HPDE6-E6E7 (cell line): Measurements from ENCODE around the gene CRYBG2.
"Not testable (repeated sequence)": the region's sequence is repeated elsewhere in the genome, so short reads cannot be mapped to it uniquely, and the experiment has no call there.

ENCODE experiments used
- DNase-seq: peaks from one replicate; pipeline ENCODE4 v3.0.0; 2011; ENCODE audit warnings: missing footprints; ENCODE audit errors: extremely low spot score

CRYBG2 gene

DNA sequence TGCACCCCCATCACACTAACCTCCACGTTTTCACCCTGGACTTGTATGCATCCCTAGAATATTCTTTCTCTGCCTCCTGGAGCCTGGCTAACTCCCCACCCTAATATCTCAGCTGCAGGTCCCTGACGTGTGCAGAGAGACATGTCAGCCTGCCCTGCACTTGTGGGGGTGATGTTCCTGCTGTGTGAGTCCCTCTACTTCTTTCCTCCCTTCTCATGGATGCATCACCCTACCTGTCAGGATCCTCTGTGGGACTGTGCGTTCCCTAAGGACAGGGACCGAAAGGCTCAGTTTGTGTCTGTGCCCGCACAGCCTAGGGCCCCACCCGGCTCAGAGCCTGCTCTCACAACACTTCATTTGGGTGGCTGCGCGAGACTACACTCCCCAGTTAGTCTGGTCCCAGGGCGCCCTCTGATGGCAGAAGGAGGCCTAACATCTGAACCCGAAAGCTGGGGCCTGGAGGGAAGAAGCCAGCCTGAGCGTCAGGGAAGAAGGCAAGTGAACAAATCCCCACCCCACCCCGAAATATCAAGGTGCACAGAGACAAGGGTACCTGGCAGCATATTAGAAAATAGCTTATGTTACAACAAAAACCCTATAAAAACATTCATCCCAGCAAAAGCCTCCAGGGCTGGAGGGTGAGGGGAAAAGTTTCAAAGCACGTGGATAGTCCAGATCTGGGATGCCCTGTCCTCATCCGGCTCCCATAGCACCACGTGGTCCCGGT lies 32.5 kb downstream of the CRYBG2 start:
- DNase-seq, result peak; percentile 61

GRCh38 chr1:26320896-26321295 lies 33.0 kb downstream of the CRYBG2 start:
- DNase-seq, result no peak

- no peak for DNase-seq
Measured at GRCh38 chr1:26318338-26319064, 35.4 kb downstream of the CRYBG2 start.

DNA sequence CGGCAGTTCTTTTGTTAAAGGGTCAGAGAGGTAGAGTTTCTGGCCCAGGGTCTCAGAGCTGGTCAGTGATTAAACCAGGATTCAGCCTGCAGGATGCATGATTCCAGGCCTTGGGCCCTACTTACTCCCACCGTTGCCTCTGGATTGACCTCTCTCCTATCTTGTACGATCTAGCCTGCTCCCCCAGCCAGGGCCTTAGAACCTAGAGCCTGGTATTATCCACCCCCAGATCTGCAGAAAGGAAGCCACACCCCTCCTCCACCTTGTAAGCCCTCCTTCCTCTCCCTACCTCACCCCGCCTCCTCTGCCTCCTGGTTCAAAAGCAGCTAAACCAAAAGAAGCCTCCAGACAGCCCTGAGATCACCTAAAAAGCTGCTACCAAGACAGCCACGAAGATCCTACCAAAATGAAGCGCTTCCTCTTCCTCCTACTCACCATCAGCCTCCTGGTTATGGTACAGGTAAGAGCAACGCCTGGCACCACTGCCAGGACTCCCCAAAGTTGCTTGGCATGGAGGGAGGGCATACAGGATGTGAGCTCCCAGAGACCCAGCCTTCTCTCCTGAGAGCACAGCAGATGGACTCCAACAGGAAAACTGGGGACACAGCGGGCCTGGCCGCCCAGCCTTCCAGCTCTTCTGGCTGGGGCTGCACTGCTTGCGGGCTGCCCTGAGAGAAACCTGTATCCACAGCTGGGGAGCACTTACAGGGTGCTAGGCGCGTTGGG lies 36.2 kb downstream of the CRYBG2 start, which contains the start of gene CD52:
Gene CD52 (plus strand): TSS at position 347 of the 726 bp plus-strand sequence. CDS start 60 bp downstream, at position 407.
- no peak for DNase-seq

DNA sequence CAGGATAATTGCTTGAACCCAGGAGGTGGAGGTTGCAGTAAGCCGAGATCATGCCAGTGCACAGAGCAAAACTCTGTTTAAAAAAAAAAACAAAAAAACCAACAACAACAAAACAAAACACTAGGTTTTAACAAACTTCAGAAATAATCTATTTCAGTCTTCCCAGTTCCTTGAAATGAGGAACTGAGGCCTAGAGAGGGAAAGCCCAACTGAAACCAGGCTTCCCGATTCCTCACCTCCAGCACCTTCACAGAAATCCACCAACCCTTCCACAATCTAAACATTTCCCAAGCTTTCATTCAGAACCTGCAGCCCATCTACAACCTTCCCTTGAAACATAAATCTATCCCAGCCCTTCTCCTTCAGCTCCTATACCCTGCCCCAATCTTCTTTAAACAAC lies 36.8 kb downstream of the CRYBG2 start:
- DNase-seq, result no peak

DNA sequence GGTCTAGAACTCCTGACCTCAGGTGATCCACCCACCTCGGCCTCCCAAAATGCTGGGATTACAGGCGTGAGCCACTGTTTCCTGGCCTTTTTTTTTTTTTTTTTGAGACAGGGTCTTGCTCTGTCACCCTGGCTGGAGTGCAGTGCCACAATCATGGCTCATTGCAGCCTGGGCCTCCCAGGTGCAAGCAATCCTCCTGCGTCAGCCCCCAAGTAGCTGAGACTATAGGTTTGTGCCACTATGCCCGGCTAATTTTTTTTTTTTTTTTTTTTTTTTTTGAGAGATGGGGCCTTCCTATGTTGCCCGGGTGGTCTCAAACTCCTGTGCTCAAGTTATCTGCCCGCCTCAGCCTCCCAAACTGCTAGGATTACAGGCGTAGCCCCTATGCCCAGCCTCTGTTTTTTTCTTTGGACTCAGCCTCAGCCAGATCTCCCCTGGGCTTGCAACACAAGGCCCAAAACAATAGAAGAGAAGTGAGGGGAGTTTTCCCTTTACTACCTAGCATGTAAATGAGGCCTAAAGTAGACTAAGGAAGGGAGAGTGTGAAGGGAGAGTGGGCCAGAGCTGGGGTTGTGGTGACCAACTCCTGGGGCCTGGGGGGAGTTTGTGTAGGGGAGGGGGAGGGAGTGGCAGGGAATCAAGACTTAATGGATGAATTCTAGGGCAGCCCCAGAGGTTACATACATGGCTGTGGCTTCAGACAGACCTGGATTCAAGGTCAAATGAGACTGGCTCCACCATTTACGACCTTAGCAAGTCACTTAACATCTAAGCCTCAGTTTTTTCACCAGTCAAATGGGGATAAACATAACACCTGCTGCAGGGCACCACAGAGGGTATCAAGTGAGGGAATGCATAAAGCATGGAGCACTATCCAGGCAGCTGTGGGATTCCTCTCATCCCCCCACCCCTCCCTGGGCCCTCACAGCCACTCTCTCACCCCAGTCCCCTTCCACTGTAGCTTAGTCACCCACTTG lies 37.8 kb downstream of the CRYBG2 start:
- DNase-seq, result no peak

DNA sequence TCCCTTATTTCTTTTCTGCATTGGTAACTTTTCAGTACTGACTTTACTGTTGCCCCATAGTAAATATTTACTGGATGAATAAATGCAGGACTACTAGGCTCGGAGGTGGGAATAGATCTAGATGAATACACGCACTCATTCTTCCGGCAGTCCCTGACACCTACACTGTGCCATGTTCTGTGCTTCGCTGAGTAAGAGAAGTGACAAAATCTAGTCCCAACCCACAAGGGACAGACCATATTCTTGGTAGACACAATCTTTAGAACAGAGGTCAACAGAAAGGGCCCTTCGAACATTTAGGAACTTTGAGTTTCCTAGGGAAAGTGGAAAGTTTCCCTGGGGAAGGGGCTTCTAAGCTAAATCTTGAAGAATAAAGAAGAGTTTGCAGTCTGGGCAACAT lies 39.4 kb downstream of the CRYBG2 start:
- no peak for DNase-seq

DNA sequence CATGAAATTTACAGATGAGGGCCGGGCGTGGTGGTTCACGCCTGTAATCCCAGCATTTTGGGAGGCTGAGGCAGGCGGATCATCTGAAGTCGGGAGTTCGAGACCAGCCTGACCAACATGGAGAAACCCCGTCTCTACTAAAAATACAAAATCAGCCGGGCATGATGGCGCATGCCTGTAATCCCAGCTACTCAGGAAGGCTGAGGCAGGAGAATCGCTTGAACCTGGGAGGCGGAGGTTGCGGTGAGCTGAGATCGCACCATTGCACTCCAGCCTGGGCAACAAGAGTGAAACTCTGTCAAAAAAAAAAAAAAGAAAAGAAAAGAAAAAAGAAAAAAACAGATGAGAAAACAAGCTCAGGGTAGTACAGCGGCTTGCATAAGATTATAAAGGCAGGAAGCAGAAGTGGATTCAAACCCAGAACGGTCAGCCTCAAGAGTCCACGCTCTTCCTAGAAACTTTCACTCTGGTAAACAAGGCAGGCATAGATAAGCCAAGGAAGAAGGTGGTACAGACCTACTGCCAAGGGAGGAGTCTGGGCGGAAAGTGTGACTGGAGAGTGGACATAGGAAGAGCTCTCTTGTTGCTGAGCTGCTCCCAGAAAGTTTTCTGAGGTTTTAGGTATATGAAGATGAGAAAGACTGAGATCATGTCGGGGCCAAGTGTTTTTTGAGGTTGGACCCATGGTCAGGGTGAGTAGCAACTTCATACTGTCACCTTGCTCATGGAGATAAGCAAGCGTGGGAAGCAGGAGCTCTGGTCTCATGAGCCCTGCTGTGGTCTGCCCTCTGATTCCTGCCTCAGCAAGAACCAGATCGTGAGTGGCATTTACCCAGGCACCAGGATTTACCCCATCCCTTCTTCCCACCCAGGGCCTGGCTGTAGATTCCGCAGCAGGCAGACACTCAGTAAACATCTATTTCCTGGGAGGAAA lies 45.7 kb downstream of the CRYBG2 start:
- DNase-seq, result not testable (repeated sequence)

- DNase-seq, result no peak
Measured at GRCh38 chr1:26307363-26307781, 46.6 kb downstream of the CRYBG2 start.

DNA sequence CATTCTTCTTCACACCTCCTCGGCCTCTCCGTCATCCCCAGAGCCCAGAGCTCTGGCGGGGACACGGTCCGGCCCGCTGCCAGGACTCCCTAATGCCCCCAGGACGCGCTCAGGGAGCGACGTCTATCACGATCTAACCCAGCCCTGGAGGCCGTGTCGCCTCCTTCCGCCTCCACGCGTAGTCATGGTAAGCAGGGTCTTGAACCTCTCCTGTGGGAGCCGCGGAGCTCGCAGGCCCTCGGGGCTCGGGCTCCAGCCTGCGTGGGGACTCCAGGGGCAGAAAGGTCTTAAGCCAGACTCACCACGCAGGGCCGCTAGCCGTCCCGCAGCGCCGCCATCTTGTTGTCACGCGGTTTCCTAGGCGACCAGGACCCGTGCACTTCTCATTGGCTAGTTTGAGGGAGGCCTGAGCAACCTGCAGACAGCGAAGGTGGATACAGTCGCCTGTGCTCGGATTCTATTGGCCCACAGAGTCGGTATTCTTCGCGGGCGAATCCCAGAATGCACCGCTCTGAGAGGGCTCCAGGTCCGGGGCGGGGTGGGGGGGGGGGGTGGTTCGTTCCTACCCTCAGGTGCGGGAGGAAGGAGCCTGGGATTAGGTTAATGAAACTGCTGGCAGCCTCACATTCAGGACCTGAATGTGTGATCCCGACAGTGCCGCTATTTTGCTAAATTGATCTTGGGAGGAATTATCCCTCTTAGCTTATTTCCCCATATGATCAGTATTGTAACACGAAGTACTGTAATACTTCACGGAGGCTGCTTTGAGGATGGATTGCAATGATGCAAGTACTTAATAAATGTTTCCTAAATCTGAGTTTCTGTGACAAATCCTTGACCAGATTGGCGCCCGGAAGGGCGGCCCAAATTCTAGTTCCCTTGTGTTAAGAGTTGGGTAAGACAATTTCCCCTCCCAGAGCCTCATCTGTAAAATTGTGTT lies 47.4 kb downstream of the CRYBG2 start, which contains the start of gene UBXN11:
Gene UBXN11 (minus strand): TSS at position 347 of the 940 bp plus-strand sequence. CDS start 3,753 bp downstream, outside the sequence.
- peak; percentile 99 for DNase-seq

DNA sequence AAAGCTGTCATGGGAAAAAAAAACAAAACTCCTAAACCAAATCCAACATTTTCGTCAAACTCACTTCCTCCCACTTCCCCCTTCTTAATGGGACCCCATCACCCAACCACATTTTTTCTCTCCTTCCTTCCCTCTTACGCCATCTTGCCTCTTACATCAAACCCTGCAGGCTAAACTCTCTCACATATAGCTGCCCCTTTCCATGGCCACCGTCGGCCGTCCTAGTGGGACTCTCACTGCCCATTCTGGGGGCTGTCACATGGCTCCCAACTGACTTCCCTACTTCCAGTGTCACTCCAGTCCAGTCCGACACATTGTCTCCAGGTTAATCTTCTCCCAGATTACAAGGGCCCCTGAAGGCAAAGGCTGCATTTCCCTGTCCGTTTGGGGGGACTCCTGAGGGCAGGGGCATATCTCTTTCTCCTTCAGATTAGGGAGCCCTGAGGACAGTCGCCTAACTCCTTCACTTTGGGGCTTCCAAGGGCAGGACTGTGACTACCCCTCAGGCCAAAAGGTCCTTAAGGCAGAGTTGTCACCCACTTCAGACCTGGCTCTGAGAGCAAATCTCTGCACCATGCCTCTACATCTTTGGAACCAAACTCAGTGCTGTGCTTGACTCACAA lies 48.2 kb downstream of the CRYBG2 start:
- DNase-seq, result no peak

- DNase-seq, result no peak
Measured at GRCh38 chr1:26302733-26303405, 51.1 kb downstream of the CRYBG2 start.

DNA sequence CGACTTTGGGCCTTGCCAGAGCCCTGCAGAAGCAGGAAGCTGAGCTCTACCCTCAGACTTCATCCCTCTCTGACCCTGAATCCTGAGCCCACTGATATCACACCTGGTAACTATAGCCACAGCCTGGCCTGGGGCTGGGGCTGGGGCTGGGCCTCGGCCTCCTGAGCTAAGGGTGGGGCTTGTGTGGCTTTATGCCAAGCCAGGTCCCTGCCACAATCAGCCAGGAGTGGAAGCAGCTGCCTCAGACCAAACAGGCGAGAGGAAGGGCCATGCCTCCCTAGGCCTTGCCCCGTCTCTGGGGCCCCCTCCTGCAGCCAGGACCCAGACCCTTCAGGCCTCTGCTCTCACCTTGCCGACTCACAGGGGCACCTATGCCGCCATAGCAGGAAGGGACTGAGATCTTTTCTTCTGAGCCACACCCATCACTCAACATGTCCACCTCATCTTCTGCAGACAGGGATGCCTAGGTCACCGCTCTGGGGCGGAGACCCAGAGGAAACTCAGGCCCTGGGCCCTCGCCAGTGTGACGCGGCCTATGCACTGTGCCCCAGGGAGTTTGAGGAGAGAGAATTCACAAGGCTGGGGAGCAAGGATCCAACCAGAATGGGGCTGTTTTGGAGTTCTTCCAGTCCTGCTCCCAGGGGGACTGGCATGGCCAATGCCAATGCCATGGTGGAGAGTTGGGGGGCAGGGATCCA lies 53.2 kb downstream of the CRYBG2 start:
- no peak for DNase-seq

- DNase-seq, result no peak
Measured at GRCh38 chr1:26297791-26298124, 56.2 kb downstream of the CRYBG2 start.

DNA sequence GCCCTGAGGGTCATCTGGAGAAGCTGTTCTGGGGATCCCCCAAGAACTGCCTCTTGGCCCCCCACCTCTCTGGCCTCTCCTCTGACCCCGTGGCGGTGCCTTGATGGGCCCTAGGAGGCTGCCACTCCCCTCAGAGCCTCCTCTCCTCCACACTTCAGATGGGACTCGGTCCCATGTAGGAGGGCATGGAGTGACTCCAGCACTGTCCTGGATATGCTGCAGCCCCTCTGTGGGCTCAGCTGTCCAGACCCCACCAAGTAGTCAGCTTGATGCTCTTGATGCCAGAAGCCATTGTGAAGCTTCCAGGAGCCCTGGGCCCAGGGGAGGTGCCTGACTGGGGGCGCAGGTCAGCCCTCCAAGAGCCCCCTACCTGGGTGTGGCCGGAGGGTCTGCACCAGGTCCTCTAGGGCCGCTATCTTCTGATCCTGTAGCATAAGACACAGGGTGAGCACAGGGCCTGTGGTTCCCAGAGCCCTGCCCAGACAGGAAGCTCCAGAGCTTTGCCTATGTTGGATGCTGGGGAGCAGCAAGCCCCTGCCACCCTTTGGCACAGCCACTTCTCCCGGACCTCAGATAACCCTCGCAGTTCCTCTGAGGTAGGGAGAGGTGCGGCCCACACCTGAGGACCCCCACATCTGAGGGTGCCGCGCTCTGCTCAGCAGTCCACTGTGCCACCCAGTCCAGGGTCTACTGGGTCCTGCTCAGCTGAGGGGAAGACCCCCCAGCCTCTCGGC lies 56.7 kb downstream of the CRYBG2 start:
- no peak for DNase-seq

- no peak for DNase-seq
Measured at GRCh38 chr1:26296340-26297056, 57.4 kb downstream of the CRYBG2 start.
